ENCODE data around the gene PAPLN.

DNA sequence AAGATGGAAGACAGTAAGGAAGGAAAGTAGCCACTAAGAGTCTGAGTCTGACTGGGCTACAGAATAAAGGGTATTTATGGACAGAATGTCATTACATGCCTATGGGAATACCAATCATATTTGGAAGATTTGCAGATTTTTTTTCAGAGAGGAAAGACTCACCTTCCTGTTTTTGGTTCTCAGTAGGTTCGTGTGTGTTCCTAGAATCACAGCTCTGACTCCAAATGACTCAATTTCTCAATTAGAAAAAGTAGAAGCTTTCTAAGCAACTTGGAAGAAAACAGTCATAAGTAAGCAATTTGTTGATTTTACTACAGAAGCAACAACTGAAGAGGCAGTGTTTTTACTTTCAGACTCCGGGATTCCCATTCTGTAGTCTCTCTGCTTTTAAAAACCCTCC, 15.4 kb upstream of the PAPLN start:
- TF ChIP-seq CTCF (IDR thresholded peaks at IDR 0.05) (no peak), POLR2A (IDR thresholded peaks at IDR 0.05) (no peak)
